GM23338 (cell line): ENCODE results near the gene SHB.

Experiments
- CREB1 ChIP-seq: fragments of 250-450 bp; sonication (Bioruptor Pico); IDR thresholded peaks from 2 replicates; pipeline ENCODE4 v1.5.0; 2020; ENCODE audit warnings: low read depth, mild to moderate bottlenecking, moderate library complexity
- EZH2 ChIP-seq: fragments of 200-600 bp; sonication (generic); IDR thresholded peaks from one replicate; pipeline ENCODE4 v1.8.0; 2017; ENCODE audit warnings: antibody characterized with exemption, mild to moderate bottlenecking, low read depth; ENCODE audit not compliant: unreplicated experiment
- EZH2phosphoT487 ChIP-seq: fragments of 200-600 bp; sonication (generic); IDR thresholded peaks from one replicate; pipeline ENCODE4 v1.8.1; 2018; ENCODE audit warnings: antibody characterized with exemption; ENCODE audit not compliant: unreplicated experiment
- JUNB ChIP-seq: IDR thresholded peaks from one replicate; pipeline ENCODE4 v1.6.1; 2016; ENCODE audit warnings: antibody characterized with exemption; ENCODE audit not compliant: unreplicated experiment
- NANOG ChIP-seq: IDR thresholded peaks from 2 replicates; pipeline ENCODE4 v1.6.1; 2016; ENCODE audit warnings: antibody characterized with exemption, borderline replicate concordance
- POLR2AphosphoS5 ChIP-seq: IDR thresholded peaks from 2 replicates; pipeline ENCODE4 v1.6.1; 2016; ENCODE audit warnings: antibody characterized with exemption, low read depth
- STAT1 ChIP-seq: IDR thresholded peaks from one replicate; pipeline ENCODE4 v1.6.1; 2016; ENCODE audit warnings: antibody characterized with exemption; ENCODE audit not compliant: unreplicated experiment
- ZNF114 ChIP-seq: fragments of 250-450 bp; sonication (Bioruptor Pico); IDR thresholded peaks from 2 replicates; pipeline ENCODE4 v1.5.0; 2020; ENCODE audit warnings: mild to moderate bottlenecking, moderate library complexity
- ZNF331 ChIP-seq: fragments of 250-450 bp; sonication (Bioruptor Pico); IDR thresholded peaks from 2 replicates; pipeline ENCODE4 v1.5.0; 2020; ENCODE audit warnings: low read depth, mild to moderate bottlenecking, moderate library complexity
- TF ChIP-seq, protein P1 (sequence below), 2 experiments: fragments of 200-600 bp in 1 of 2; sonication (generic) in 1 of 2; conservative IDR thresholded peaks; 2 replicates each; pipeline versions ENCODE4 v1.5.1 to v1.6.1; 2016 to 2017; ENCODE audit warnings: antibody characterized with exemption in 2 of 2, low read depth in 2 of 2, mild to moderate bottlenecking in 2 of 2, moderate library complexity in 1 of 2
- TF ChIP-seq, protein P2 (sequence below): IDR thresholded peaks from one replicate; pipeline ENCODE4 v1.6.1; 2018; ENCODE audit warnings: antibody characterized with exemption; ENCODE audit not compliant: unreplicated experiment
- TF ChIP-seq, protein P3 (sequence below): fragments of 250-450 bp; sonication (Bioruptor Pico); IDR thresholded peaks from 2 replicates; pipeline ENCODE4 v1.5.0; 2020; ENCODE audit warnings: mild to moderate bottlenecking, moderate library complexity

DNA sequence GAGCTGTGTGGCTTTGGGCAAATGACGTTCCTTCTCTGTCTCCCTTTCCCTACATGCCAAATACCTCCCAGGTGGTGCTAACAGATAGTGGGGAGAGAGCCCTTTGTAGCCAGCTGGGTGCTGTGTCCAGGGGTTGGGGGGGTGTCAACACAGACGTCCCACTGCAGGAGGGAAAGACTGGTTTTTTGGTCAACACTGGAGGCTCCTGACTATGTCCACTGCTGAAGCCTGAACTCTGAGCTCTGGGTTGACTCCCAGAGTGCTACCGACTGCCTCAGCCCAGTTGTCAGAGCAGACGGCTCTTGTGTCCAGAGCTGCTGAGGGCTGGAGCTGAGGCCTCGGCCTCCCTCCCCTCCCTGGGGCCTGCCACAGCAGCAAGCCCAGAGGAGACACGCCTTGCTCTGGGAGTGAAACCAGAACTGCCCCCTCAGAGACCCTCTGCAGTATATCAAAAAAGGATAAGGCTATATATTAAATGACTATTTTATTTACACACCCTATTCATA lies 150.3 kb downstream of the SHB start:
- TF ChIP-seq, protein P1, sequence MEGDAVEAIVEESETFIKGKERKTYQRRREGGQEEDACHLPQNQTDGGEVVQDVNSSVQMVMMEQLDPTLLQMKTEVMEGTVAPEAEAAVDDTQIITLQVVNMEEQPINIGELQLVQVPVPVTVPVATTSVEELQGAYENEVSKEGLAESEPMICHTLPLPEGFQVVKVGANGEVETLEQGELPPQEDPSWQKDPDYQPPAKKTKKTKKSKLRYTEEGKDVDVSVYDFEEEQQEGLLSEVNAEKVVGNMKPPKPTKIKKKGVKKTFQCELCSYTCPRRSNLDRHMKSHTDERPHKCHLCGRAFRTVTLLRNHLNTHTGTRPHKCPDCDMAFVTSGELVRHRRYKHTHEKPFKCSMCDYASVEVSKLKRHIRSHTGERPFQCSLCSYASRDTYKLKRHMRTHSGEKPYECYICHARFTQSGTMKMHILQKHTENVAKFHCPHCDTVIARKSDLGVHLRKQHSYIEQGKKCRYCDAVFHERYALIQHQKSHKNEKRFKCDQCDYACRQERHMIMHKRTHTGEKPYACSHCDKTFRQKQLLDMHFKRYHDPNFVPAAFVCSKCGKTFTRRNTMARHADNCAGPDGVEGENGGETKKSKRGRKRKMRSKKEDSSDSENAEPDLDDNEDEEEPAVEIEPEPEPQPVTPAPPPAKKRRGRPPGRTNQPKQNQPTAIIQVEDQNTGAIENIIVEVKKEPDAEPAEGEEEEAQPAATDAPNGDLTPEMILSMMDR (conservative IDR thresholded peaks at IDR 0.05; ENCODE audit: low read depth in 2 of 2) = no peak
- TF ChIP-seq CREB1 (CRISPR knock-in tag) = no peak
- TF ChIP-seq POLR2AphosphoS5 = no peak
- no peak for TF ChIP-seq EZH2phosphoT487
- TF ChIP-seq ZNF331 (CRISPR knock-in tag) = no peak
- no peak for TF ChIP-seq EZH2
- TF ChIP-seq STAT1 = no peak
- TF ChIP-seq, protein P2, sequence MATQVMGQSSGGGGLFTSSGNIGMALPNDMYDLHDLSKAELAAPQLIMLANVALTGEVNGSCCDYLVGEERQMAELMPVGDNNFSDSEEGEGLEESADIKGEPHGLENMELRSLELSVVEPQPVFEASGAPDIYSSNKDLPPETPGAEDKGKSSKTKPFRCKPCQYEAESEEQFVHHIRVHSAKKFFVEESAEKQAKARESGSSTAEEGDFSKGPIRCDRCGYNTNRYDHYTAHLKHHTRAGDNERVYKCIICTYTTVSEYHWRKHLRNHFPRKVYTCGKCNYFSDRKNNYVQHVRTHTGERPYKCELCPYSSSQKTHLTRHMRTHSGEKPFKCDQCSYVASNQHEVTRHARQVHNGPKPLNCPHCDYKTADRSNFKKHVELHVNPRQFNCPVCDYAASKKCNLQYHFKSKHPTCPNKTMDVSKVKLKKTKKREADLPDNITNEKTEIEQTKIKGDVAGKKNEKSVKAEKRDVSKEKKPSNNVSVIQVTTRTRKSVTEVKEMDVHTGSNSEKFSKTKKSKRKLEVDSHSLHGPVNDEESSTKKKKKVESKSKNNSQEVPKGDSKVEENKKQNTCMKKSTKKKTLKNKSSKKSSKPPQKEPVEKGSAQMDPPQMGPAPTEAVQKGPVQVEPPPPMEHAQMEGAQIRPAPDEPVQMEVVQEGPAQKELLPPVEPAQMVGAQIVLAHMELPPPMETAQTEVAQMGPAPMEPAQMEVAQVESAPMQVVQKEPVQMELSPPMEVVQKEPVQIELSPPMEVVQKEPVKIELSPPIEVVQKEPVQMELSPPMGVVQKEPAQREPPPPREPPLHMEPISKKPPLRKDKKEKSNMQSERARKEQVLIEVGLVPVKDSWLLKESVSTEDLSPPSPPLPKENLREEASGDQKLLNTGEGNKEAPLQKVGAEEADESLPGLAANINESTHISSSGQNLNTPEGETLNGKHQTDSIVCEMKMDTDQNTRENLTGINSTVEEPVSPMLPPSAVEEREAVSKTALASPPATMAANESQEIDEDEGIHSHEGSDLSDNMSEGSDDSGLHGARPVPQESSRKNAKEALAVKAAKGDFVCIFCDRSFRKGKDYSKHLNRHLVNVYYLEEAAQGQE = no peak
- no peak for TF ChIP-seq ZNF114 (CRISPR knock-in tag)
- TF ChIP-seq JUNB = no peak
- TF ChIP-seq, protein P3, sequence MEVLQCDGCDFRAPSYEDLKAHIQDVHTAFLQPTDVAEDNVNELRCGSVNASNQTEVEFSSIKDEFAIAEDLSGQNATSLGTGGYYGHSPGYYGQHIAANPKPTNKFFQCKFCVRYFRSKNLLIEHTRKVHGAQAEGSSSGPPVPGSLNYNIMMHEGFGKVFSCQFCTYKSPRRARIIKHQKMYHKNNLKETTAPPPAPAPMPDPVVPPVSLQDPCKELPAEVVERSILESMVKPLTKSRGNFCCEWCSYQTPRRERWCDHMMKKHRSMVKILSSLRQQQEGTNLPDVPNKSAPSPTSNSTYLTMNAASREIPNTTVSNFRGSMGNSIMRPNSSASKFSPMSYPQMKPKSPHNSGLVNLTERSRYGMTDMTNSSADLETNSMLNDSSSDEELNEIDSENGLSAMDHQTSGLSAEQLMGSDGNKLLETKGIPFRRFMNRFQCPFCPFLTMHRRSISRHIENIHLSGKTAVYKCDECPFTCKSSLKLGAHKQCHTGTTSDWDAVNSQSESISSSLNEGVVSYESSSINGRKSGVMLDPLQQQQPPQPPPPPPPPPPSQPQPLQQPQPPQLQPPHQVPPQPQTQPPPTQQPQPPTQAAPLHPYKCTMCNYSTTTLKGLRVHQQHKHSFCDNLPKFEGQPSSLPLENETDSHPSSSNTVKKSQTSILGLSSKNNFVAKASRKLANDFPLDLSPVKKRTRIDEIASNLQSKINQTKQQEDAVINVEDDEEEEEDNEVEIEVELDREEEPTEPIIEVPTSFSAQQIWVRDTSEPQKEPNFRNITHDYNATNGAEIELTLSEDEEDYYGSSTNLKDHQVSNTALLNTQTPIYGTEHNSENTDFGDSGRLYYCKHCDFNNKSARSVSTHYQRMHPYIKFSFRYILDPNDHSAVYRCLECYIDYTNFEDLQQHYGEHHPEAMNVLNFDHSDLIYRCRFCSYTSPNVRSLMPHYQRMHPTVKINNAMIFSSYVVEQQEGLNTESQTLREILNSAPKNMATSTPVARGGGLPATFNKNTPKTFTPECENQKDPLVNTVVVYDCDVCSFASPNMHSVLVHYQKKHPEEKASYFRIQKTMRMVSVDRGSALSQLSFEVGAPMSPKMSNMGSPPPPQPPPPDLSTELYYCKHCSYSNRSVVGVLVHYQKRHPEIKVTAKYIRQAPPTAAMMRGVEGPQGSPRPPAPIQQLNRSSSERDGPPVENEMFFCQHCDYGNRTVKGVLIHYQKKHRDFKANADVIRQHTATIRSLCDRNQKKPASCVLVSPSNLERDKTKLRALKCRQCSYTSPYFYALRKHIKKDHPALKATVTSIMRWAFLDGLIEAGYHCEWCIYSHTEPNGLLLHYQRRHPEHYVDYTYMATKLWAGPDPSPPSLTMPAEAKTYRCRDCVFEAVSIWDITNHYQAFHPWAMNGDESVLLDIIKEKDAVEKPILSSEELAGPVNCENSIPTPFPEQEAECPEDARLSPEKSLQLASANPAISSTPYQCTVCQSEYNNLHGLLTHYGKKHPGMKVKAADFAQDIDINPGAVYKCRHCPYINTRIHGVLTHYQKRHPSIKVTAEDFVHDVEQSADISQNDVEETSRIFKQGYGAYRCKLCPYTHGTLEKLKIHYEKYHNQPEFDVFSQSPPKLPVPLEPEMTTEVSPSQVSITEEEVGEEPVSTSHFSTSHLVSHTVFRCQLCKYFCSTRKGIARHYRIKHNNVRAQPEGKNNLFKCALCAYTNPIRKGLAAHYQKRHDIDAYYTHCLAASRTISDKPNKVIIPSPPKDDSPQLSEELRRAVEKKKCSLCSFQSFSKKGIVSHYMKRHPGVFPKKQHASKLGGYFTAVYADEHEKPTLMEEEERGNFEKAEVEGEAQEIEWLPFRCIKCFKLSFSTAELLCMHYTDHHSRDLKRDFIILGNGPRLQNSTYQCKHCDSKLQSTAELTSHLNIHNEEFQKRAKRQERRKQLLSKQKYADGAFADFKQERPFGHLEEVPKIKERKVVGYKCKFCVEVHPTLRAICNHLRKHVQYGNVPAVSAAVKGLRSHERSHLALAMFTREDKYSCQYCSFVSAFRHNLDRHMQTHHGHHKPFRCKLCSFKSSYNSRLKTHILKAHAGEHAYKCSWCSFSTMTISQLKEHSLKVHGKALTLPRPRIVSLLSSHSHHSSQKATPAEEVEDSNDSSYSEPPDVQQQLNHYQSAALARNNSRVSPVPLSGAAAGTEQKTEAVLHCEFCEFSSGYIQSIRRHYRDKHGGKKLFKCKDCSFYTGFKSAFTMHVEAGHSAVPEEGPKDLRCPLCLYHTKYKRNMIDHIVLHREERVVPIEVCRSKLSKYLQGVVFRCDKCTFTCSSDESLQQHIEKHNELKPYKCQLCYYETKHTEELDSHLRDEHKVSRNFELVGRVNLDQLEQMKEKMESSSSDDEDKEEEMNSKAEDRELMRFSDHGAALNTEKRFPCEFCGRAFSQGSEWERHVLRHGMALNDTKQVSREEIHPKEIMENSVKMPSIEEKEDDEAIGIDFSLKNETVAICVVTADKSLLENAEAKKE (CRISPR knock-in tag) = no peak
- no peak for TF ChIP-seq NANOG
